Activated CD8-positive, alpha-beta T cell treated with anti-CD3 and anti-CD28 coated beads for 36 hours (primary cell): ENCODE measurements around the gene STMN3. TPM values are rescaled to one million over a fixed set of nuclear protein-coding genes. Genes with fewer than 3 reads are reported as not detected.

Source experiments
- ATAC-seq: fragments of 200-7000 bp; cut with Tn5 transposase; one replicate; pipeline ENCODE4 v1.10.0; 2021; ENCODE audit warnings: mild to moderate bottlenecking, moderate library complexity
- CTCF ChIA-PET: fragments of 350-600 bp; sonication (Branson Sonifier 250); formaldehyde crosslinking; loops from one replicate; lab custom pipeline; 2021; ENCODE audit warnings: antibody characterized with exemption; lab: Charles Lee
- POLR2A ChIA-PET: fragments of 350-600 bp; sonication (Branson Sonifier 250); formaldehyde crosslinking; loops from one replicate; lab custom pipeline; 2021; ENCODE audit warnings: antibody characterized with exemption; lab: Charles Lee
- DNase-seq: peaks from one replicate; pipeline ENCODE4 v3.0.0-alpha.2; 2020
- H3K27ac Mint-ChIP-seq: one replicate; pipeline ENCODE4 v1.8.0; 2021; ENCODE audit warnings: mild to moderate bottlenecking, mixed read lengths
- H3K27me3 Mint-ChIP-seq: one replicate; pipeline ENCODE4 v1.8.0; 2021; ENCODE audit warnings: mixed read lengths
- H3K36me3 Mint-ChIP-seq: one replicate; pipeline ENCODE4 v1.8.0; 2021; ENCODE audit warnings: low read depth, mixed read lengths
- H3K4me1 Mint-ChIP-seq: one replicate; pipeline ENCODE4 v1.8.0; 2021; ENCODE audit warnings: low read depth, mixed read lengths
- H3K4me3 Mint-ChIP-seq: one replicate; pipeline ENCODE4 v1.8.0; 2021; ENCODE audit warnings: mild to moderate bottlenecking, moderate library complexity, mixed read lengths
- H3K9me3 Mint-ChIP-seq: one replicate; pipeline ENCODE4 v1.8.0; 2021; ENCODE audit warnings: mixed read lengths
- CTCF ChIP-seq: fragments of 200-600 bp; IDR thresholded peaks from one replicate; pipeline ENCODE4 v1.8.0; 2022; ENCODE audit warnings: antibody characterized with exemption, mild to moderate bottlenecking
- intact Hi-C: fragments of 100-400 bp; cut with micrococcal nuclease; formaldehyde crosslinking; loops from one replicate; pipeline ENCODE4 v1.10.0; 2022
- total RNA-seq, 2 experiments: library from RNA; stranded (reverse); gene quantifications; one replicate each; pipeline ENCODE4 v1.2.3, GENCODE V29; 2021

Gene STMN3
- total RNA-seq, 2 experiments from 2014 or later = 17.8 to 18.4 TPM

GRCh38 chr20:63691711-63692435 lies 38.6 kb upstream of the STMN3 start:
- H3K27me3 Mint-ChIP-seq = no peaks in the 10 kb centered on the region
- POLR2A ChIA-PET = no interaction called here
- no peak for ATAC-seq

GRCh38 chr20:63690898-63691710 lies 37.9 kb upstream of the STMN3 start:
- no peaks in the 10 kb centered on the region for H3K9me3 Mint-ChIP-seq
- DNase-seq = no peak
- H3K27ac Mint-ChIP-seq = no peak overlapping the region
- H3K27me3 Mint-ChIP-seq = no peaks in the 10 kb centered on the region
- H3K4me1 Mint-ChIP-seq = peaks cover 14% of the 10 kb centered on the region
- CTCF ChIA-PET = interaction anchor here (1.0 kb wide), 1 partner anchor 16 kb away, joined by 3 read pairs; no protein-coding TSS in a partner anchor
- H3K36me3 Mint-ChIP-seq = peaks cover 16% of the 10 kb centered on the region
- H3K4me3 Mint-ChIP-seq = no peak overlapping the region
- intact Hi-C loops = no loop called here
- POLR2A ChIA-PET = no interaction called here
- no peak for TF ChIP-seq CTCF
- ATAC-seq = no peak

More at GRCh38 chr20:63691711-63692435, 38.6 kb upstream of the STMN3 start:
- Mint-ChIP-seq H3K9me3 (no peaks in the 10 kb centered on the region), H3K4me1 (peaks cover 10% of the 10 kb centered on the region), H3K4me3 (no peak overlapping the region), H3K36me3 (peaks cover 16% of the 10 kb centered on the region), H3K27ac (no peak overlapping the region)
- intact Hi-C loops = no loop called here
- TF ChIP-seq CTCF = no peak
- CTCF ChIA-PET = interaction anchor here (1.0 kb wide), 1 partner anchor 15 kb away, joined by 3 read pairs; no protein-coding TSS in a partner anchor
- DNase-seq = no peak

- intact Hi-C loops = no loop called here
- ChIA-PET POLR2A (no interaction called here), CTCF (no interaction called here)
- no peak for DNase-seq
- Mint-ChIP-seq H3K4me1 (peaks cover 11% of the 10 kb centered on the region), H3K9me3 (no peaks in the 10 kb centered on the region), H3K27me3 (no peaks in the 10 kb centered on the region), H3K4me3 (no peak overlapping the region), H3K36me3 (peaks cover 16% of the 10 kb centered on the region), H3K27ac (no peak overlapping the region)
- TF ChIP-seq CTCF = no peak
- no peak for ATAC-seq
Measured at GRCh38 chr20:63690003-63690897, 37.0 kb upstream of the STMN3 start.

- ChIA-PET CTCF (no interaction called here), POLR2A (interaction anchor here (1.1 kb wide), 1 partner anchor 8 kb away, joined by 3 read pairs; no protein-coding TSS in a partner anchor)
- ATAC-seq (no peak), DNase-seq (no peak)
- no peak overlapping the region for H3K4me3 Mint-ChIP-seq
- H3K9me3 Mint-ChIP-seq = no peaks in the 10 kb centered on the region
- H3K36me3 Mint-ChIP-seq = peaks cover 16% of the 10 kb centered on the region
- intact Hi-C loops = no loop called here
- no peaks in the 10 kb centered on the region for H3K27me3 Mint-ChIP-seq
- peaks cover 14% of the 10 kb centered on the region for H3K4me1 Mint-ChIP-seq
- H3K27ac Mint-ChIP-seq = no peak overlapping the region
- no peak for TF ChIP-seq CTCF
Measured at GRCh38 chr20:63689046-63690002, 36.1 kb upstream of the STMN3 start.
